Testis (tissue), 2 donors: ENCODE data around the gene AUTS2.

Source experiments
- CTCF ChIP-seq, 3 experiments: fragments of 450-650 bp in 2 of 3; fragments of 200-600 bp in 1 of 3; sonication (generic) in 1 of 3; IDR thresholded peaks; one replicate each; pipeline ENCODE4 v1.5.1; 2016 to 2019; ENCODE audit warnings: antibody characterized with exemption in 3 of 3, mild to moderate bottlenecking in 2 of 3, moderate library complexity in 1 of 3
- POLR2A ChIP-seq: fragments of 450-650 bp; IDR thresholded peaks from one replicate; pipeline ENCODE4 v1.6.1; 2017; ENCODE audit warnings: antibody characterized with exemption, mild to moderate bottlenecking, moderate library complexity

GRCh38 chr7:69598487-69599285 is 411 bp downstream of the AUTS2 start:
- TF ChIP-seq CTCF (IDR thresholded peaks at IDR 0.05) (no peak), POLR2A (no peak)
